Ovary (tissue), 9 donors: ENCODE results near the gene OR7G2. TPM values are rescaled to one million over a fixed set of nuclear protein-coding genes. Genes with fewer than 3 reads are reported as not detected.
"Not testable (repeated sequence)": the region's sequence is repeated elsewhere in the genome, so short reads cannot be mapped to it uniquely, and the experiment has no call there.

ENCODE experiments used
- DNase-seq, 5 donors: peaks; one replicate each; pipeline ENCODE4 v3.0.0-alpha.2; 2019 to 2020
- H3K27ac ChIP-seq, 2 donors: fragments of 200-600 bp; one replicate each; pipeline versions ENCODE4 v1.5.1 to v1.8.0; 2019 to 2022
- H3K27me3 ChIP-seq: fragments of 200-600 bp; one replicate; pipeline ENCODE4 v1.8.0; 2022
- H3K36me3 ChIP-seq: fragments of 200-600 bp; sonication (generic); one replicate; pipeline ENCODE4 v1.5.1; 2019
- H3K4me1 ChIP-seq: one replicate; pipeline ENCODE4 v1.8.1; 2013; ENCODE audit warnings: mild to moderate bottlenecking, moderate library complexity; ENCODE audit not compliant: insufficient read depth
- H3K4me3 ChIP-seq: fragments of 200-600 bp; sonication (generic); one replicate; pipeline ENCODE4 v1.5.1; 2017
- H3K9me3 ChIP-seq, 2 donors: fragments of 200-600 bp in 1 of 2; sonication (generic) in 1 of 2; one replicate each; pipeline versions ENCODE4 v1.5.1 to v1.8.1; 2013 to 2019; ENCODE audit warnings: mild to moderate bottlenecking in 1 of 2, moderate library complexity in 1 of 2
- CTCF ChIP-seq, 3 donors: fragments of 450-650 bp in 2 of 3; fragments of 200-600 bp in 1 of 3; IDR thresholded peaks; one replicate each; pipeline versions ENCODE4 v1.5.1 to v1.8.0; 2016 to 2022; ENCODE audit warnings: antibody characterized with exemption in 3 of 3, mild to moderate bottlenecking in 1 of 3
- EP300 ChIP-seq: sonication (generic); formaldehyde crosslinking; IDR thresholded peaks from one replicate; pipeline ENCODE4 v1.6.1; 2017; ENCODE audit warnings: antibody characterized with exemption
- POLR2A ChIP-seq: fragments of 450-650 bp; IDR thresholded peaks from one replicate; pipeline ENCODE4 v1.6.1; 2017; ENCODE audit warnings: antibody characterized with exemption, mild to moderate bottlenecking, moderate library complexity
- WGBS, 3 donors: extraction: QIAGEN DNeasy Blood & Tissue Kit in 1 of 3; methylation state at CpG; one replicate each; pipeline versions ENCODE4 v1.1.5 to v1.1.7; 2013 to 2017; 5-methylcytosine and 5-hydroxymethylcytosine counted together
- intact Hi-C, 4 donors: fragments of 100-400 bp; cut with DNase I; formaldehyde crosslinking; loops; one replicate each; pipeline versions ENCODE4 v1.11.0 to v1.15.1; 2022 to 2023
- polyA plus RNA-seq, 2 donors: library from polyadenylated mRNA; stranded (reverse); fragments of 200-250 nt in 1 of 2; fragments of 350-450 nt in 1 of 2; fragmentation: Illumina TruSeq in 1 of 2; extraction: RNeasy Lipid Tissue Mini Kit (QIAGEN cat#74804) in 1 of 2; gene quantifications; one replicate each; pipeline ENCODE4 v1.2.3, GENCODE V29; 2013 to 2014
- total RNA-seq, 7 donors: library from RNA; depleted of rRNA in 2 of 7; stranded (reverse); fragments of >200 nt in 2 of 7; fragmentation: NEBNext Ultra II Directional in 3 of 7; extraction: Animal tissue kit (Norgen Biotek cat#: 25700) in 3 of 7; gene quantifications; one replicate each; pipeline versions ENCODE4 v1.1.0 to v1.2.4, GENCODE V29; 2016 to 2023
- donor health status: DM: no; HTN: no; CAD: no; lungs with moderate emphysema.
- donor health status: DM: no; HTN: no; CAD: no.
- donor health status: Bipolar disorder and iron deficiency.
- donor health status: DM: yes; HTN: yes; CAD: no.
- donor health status: DM: no; HTN: no; CAD: no.
- donor health status: DM: yes; HTN: yes; CAD: no.

The OR7G2 gene
- total and polyA plus RNA-seq, 9 donors = not detected

GRCh38 chr19:9060564-9061340, 46.5 kb downstream of the OR7G2 start:
- WGBS, 3 donors = 59 to 63% (median 61%) methylated on average over 17 of the region's 17 CpGs
- TF ChIP-seq CTCF (IDR thresholded peaks at IDR 0.05) = no peak
- TF ChIP-seq POLR2A = no peak
- TF ChIP-seq EP300 = no peak
- intact Hi-C loops = no loop called here

GRCh38 chr19:9058905-9059667, 48.2 kb downstream of the OR7G2 start:
- no peak overlapping the region for H3K4me3 ChIP-seq
- no peak overlapping the region for H3K27ac ChIP-seq
- no peaks in the 10 kb centered on the region for H3K27me3 ChIP-seq
- no peak for TF ChIP-seq POLR2A
- no peak for TF ChIP-seq EP300
- no peak for TF ChIP-seq CTCF (IDR thresholded peaks at IDR 0.05)
- no peaks in the 10 kb centered on the region for H3K4me1 ChIP-seq
- no peak for DNase-seq
- intact Hi-C loops = no loop called here
- H3K36me3 ChIP-seq = no peaks in the 10 kb centered on the region
- H3K9me3 ChIP-seq = no peaks in the 10 kb centered on the region
- 14 to 23% (median 18%) methylated on average over 12 of the region's 12 CpGs for WGBS, 3 donors

More at GRCh38 chr19:9060564-9061340, 46.5 kb downstream of the OR7G2 start:
- Histone ChIP-seq H3K27ac (no peak overlapping the region), H3K27me3 (no peaks in the 10 kb centered on the region), H3K4me1 (no peaks in the 10 kb centered on the region), H3K4me3 (no peak overlapping the region), H3K9me3 (no peaks in the 10 kb centered on the region), H3K36me3 (no peaks in the 10 kb centered on the region)
- no peak for DNase-seq

- H3K36me3 ChIP-seq = no peaks in the 10 kb centered on the region
- H3K27me3 ChIP-seq = no peaks in the 10 kb centered on the region
- 56 to 64% (median 61%) methylated on average over 4 of the region's 4 CpGs for WGBS, 3 donors
- H3K4me1 ChIP-seq = no peaks in the 10 kb centered on the region
- DNase-seq = no peak
- H3K27ac ChIP-seq = no peak overlapping the region
- TF ChIP-seq CTCF (IDR thresholded peaks at IDR 0.05) (no peak), EP300 (no peak), POLR2A (no peak)
- no peaks in the 10 kb centered on the region for H3K9me3 ChIP-seq
- H3K4me3 ChIP-seq = no peak overlapping the region
- intact Hi-C loops = no loop called here
These were observed 49.6 kb downstream of the OR7G2 start for GRCh38 chr19:9057505-9058258.

GRCh38 chr19:9056131-9056530, 51.1 kb downstream of the OR7G2 start:
- H3K4me1 ChIP-seq, H3K27me3 ChIP-seq, H3K4me3 ChIP-seq, H3K36me3 ChIP-seq, intact Hi-C loops, H3K9me3 ChIP-seq, H3K27ac ChIP-seq, DNase-seq: not testable (repeated sequence)
- WGBS, 3 donors = 95 to 96% (median 95%) methylated on average over 9 of the region's 9 CpGs
